GM20000 (cell line): ENCODE measurements around the gene POLRMT.
"Not testable (repeated sequence)": the region's sequence is repeated elsewhere in the genome, so short reads cannot be mapped to it uniquely, and the experiment has no call there.

Experiments used
- DNase-seq: peaks from one replicate; pipeline ENCODE4 v3.0.0; 2012; ENCODE audit warnings: low spot score
- CTCF ChIP-seq: IDR thresholded peaks from 2 replicates; pipeline ENCODE4 v1.5.1; 2012; ENCODE audit warnings: mild to moderate bottlenecking, control low read depth; ENCODE audit errors: extremely low read depth, missing control alignments

Gene POLRMT

GRCh38 chr19:624433-625109 is 8.8 kb downstream of the POLRMT start:
- TF ChIP-seq CTCF = no peak

GRCh38 chr19:623974-624373 is 9.4 kb downstream of the POLRMT start:
- DNase-seq = no peak
- TF ChIP-seq CTCF = no peak

More at GRCh38 chr19:624433-625109, 8.8 kb downstream of the POLRMT start:
- DNase-seq = no peak

- TF ChIP-seq CTCF = no peak
- no peak for DNase-seq
Measured at GRCh38 chr19:623175-623916, 10.0 kb downstream of the POLRMT start.

- TF ChIP-seq CTCF = no peak
- no peak for DNase-seq
Measured at GRCh38 chr19:622666-623065, 10.7 kb downstream of the POLRMT start.

- DNase-seq = no peak
- TF ChIP-seq CTCF = no peak
Measured at GRCh38 chr19:621819-622218, 11.5 kb downstream of the POLRMT start.

- DNase-seq = not testable (repeated sequence)
Measured at GRCh38 chr19:621191-621590, 12.1 kb downstream of the POLRMT start.

- DNase-seq = no peak
- TF ChIP-seq CTCF = no peak
Measured at GRCh38 chr19:620166-620862, 13.0 kb downstream of the POLRMT start.
